ENCODE data around the gene USP33. TPM values are rescaled to one million over a fixed set of nuclear protein-coding genes. Genes with fewer than 3 reads are reported as not detected.

The USP33 gene
- total RNA-seq (2011; cell fraction: chromatin; rRNA removed; ENCODE audit: low replicate concordance) = 77.4 and 279 TPM in 2 replicates
- total RNA-seq (2011; cell fraction: nucleolus; rRNA removed) = 27.5 and 41.8 TPM in 2 replicates
- total RNA-seq (2011; cell fraction: nucleoplasm; rRNA removed) = 90.8 and 112 TPM in 2 replicates
- total RNA-seq (2014; rRNA removed) (41.6 and 44.7 TPM in 2 replicates), total RNA-seq (2014; rRNA removed; fragmentation: Illumina TruSeq; extraction: Trizol) (80.7 and 88.8 TPM in 2 replicates), total RNA-seq (2015; rRNA removed; fragmentation: Illumina TruSeq; extraction: Trizol) (68.8 and 71.1 TPM in 2 replicates), total RNA-seq (2021) (42.2 and 43.3 TPM in 2 replicates), polyA plus RNA-seq (2011; rRNA removed) (63.8 and 83.5 TPM in 2 replicates), polyA plus RNA-seq (2014; fragmentation: Illumina TruSeq; extraction: Trizol) (45.6 and 46.7 TPM in 2 replicates), polyA plus RNA-seq (2014; fragmentation: Nextera tagmentation; extraction: Ambion mirVana) (10 to 100 TPM; 22.4 to 24.1 TPM), polyA plus RNA-seq (2014; rRNA removed) (41.2 and 44.8 TPM in 2 replicates), polyA minus RNA-seq (2011; rRNA and poly(A)+ RNA removed) (78.7 and 92.4 TPM in 2 replicates), Bru-seq, nascent RNA (percentile 84 among the genes with signal in this experiment), BruChase-seq, experiment 1, labeled RNA remaining after a 2-hour chase (percentile 91 among the genes with signal in this experiment), BruChase-seq, experiment 2, labeled RNA remaining after a 6-hour chase (percentile 92 among the genes with signal in this experiment)
- 14.3 and 25.7 TPM in 2 replicates for polyA plus RNA-seq (2011; cell fraction: cytosol; rRNA removed)
- 49.7 and 68.5 TPM in 2 replicates for polyA plus RNA-seq (2011; cell fraction: nucleus; rRNA removed)
- 29.8 and 37.6 TPM in 2 replicates for polyA plus RNA-seq (2012)
- polyA minus RNA-seq (2011; cell fraction: cytosol; rRNA and poly(A)+ RNA removed) = 24.8 and 31.0 TPM in 2 replicates
- polyA minus RNA-seq (2011; cell fraction: nucleus; rRNA and poly(A)+ RNA removed) = 48.2 and 92.5 TPM in 2 replicates
- long read RNA-seq, experiment 1, full-length matches to known transcripts = 68 of 229 reads
- long read RNA-seq, experiment 1, partial matches to known transcripts = 69 of 229 reads
- long read RNA-seq, experiment 1, other reads (novel, unspliced or antisense) = 92 of 229 reads
- long read RNA-seq, experiment 2, full-length matches to known transcripts = 2 of 32 reads
- long read RNA-seq, experiment 2, partial matches to known transcripts = 23 of 32 reads
- long read RNA-seq, experiment 2, other reads (novel, unspliced or antisense) = 7 of 32 reads
- long read RNA-seq, experiment 3, full-length matches to known transcripts = 3 of 24 reads
- long read RNA-seq, experiment 3, partial matches to known transcripts = 15 of 24 reads
- long read RNA-seq, experiment 3, other reads (novel, unspliced or antisense) = 6 of 24 reads

DNA sequence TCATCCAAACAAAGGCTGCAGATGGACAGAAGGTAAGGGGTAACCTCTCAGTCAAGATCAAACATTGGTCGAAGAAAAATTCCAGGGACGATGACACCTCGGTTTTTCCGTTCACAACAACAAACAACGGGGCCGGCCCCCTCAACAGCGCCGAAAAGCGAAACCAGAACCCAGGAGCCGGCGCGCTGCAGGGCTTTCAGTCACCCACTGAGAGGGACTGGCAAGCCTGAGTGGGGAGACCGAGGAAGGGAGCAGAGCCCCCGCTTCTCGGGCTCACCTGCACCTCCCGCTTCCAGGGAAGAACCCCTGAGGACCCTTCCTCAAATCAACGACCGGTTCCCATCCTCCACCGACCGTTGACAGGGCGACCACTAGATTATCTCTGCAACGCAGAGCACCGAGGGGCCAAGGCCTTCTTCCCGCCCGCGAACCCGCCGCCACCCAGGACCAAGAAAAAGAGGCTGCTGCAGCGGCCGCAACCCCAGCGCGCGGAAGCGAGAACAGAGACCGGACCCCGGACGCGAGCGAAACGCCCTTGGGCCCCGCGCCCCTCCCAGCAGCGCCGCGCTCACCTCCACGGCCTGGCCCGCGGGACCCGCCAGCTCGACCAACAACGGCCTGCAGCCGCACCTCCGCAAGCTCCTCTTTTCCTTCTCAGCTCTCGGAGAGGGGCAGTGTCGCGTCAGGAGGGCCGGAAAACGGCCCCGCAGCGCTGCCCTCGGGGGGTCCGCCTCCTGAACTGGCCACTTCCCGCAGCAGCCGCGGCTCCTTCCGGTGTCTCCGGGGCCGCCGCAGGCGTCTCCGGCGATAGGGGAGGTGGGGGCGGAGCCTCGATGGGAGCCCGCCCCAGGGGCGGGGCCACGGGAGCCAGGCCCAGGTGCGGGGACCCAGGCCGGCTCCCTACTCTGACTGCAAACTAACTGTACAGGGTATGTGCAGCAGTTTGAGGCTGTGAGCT lies at the start of gene USP33:
Gene USP33, minus strand, starts transcription at position 782 of the 958 bp plus-strand sequence. CDS start 18,155 bp downstream, outside the sequence.
- peak within 1 kb of the TSS; percentile 90 for H3K4me2 ChIP-seq (ENCODE audit: insufficient read depth, low read length)
- ChIA-PET CTCF (ENCODE audit: low intra/inter-chr PET ratio) (interaction anchor here (0.6 kb wide), 1 partner anchor 216 kb away, joined by 3 read pairs; no protein-coding TSS in a partner anchor), POLR2A (interaction anchor here (0.6 to 0.7 kb wide), 3 partner anchors 69 to 166 kb away, joined by 3 read pairs; no protein-coding TSS in a partner anchor)
- WGBS (ENCODE audit: insufficient coverage, low coverage, missing lambda C conversion rate) = 1% methylated on average over 50 of the region's 79 CpGs
- H3K4me1 ChIP-seq (replicated peaks in 1 of 2; ENCODE audit: control insufficient read depth in 2 of 2, insufficient read depth in 2 of 2, low read length in 2 of 2) = peaks cover 20 to 32% of the 10 kb centered on the region in 2 experiments
- no TSS peak for BruUV-seq (replicated peaks)
- peaks cover 6% of the 10 kb centered on the region; the same call in 1 of the 2 replicates for H4K20me1 ChIP-seq (replicated peaks; ENCODE audit: control insufficient read depth, insufficient read depth, low read length)
- intact Hi-C loops (cut with micrococcal nuclease) = loop anchor here (2.0 to 5.0 kb wide), 2 partner anchors 53 to 248 kb away; no protein-coding TSS in a partner anchor
- H3K9me1 ChIP-seq (ENCODE audit: control insufficient read depth, insufficient read depth, low read length) = no peaks in the 10 kb centered on the region
- peak within 1 kb of the TSS; percentile 82 to 98 for H3K9ac ChIP-seq (ENCODE audit: insufficient read depth in 1 of 2, low read depth in 2 of 2, low read length in 2 of 2)
- H3K9me3 ChIP-seq (replicated peaks; ENCODE audit: control insufficient read depth, insufficient read depth, low read depth, low read length) = no peaks in the 10 kb centered on the region
- in situ Hi-C loops (cut with MboI) = no loop called here
- peak; percentile 94 for ATAC-seq
- peak; percentile 94 to 96 (median 94) for DNase-seq (ENCODE audit: extremely low read depth in 1 of 4, low spot score in 3 of 4)
- H3K79me2 ChIP-seq (ENCODE audit: control insufficient read depth, insufficient read depth, low read length) = peaks cover 53% of the 10 kb centered on the region
- peak; percentile 66 for FAIRE-seq
- peaks cover 3% of the 10 kb centered on the region; the same call in 1 of the 3 replicates for H3K36me3 ChIP-seq (ENCODE audit: control insufficient read depth, insufficient read depth, low read length)
- no peaks in the 10 kb centered on the region for H3K27me3 ChIP-seq (ENCODE audit: control insufficient read depth in 2 of 2, insufficient read depth in 2 of 2, low read length in 2 of 2)
- peak within 1 kb of the TSS; percentile 90 for H2AFZ ChIP-seq (ENCODE audit: low read depth, low read length)
- peak within 1 kb of the TSS; percentile 99 for H3K4me3 ChIP-seq
- peak within 1 kb of the TSS; percentile 92 for H3K27ac ChIP-seq (ENCODE audit: extremely low read depth, low read depth, low read length)
- TF ChIP-seq RAD51 (IDR thresholded peaks at IDR 0.05; ENCODE audit: borderline replicate concordance, low read depth) (no peak), ZC3H4 (CRISPR knock-in tag; IDR thresholded peaks at IDR 0.05; ENCODE audit: borderline replicate concordance) (no peak), MCM5 (IDR thresholded peaks at IDR 0.05; ENCODE audit: low read depth) (no peak), SAFB2 (IDR thresholded peaks at IDR 0.05; ENCODE audit: borderline replicate concordance, low read depth, low read length, severe bottlenecking) (no peak), PHF8 (IDR thresholded peaks at IDR 0.05; ENCODE audit: borderline replicate concordance, low read length) (peak; percentile 93; the same call in 1 of the 2 replicates), ZEB2 (IDR thresholded peaks at IDR 0.05) (no peak), ZNF23 (CRISPR knock-in tag; IDR thresholded peaks at IDR 0.05) (no peak), ELF1 (tag; IDR thresholded peaks at IDR 0.05) (peak; percentile 76), NRF1 (conservative IDR thresholded peaks at IDR 0.05 in 1 of 2, IDR thresholded peaks at IDR 0.05 in 1 of 2) (peak; percentile 75 to 79), SMARCE1 (IDR thresholded peaks at IDR 0.05) (no peak; the same call in none of the 2 replicates), ZNF57 (CRISPR knock-in tag; IDR thresholded peaks at IDR 0.05) (no peak)
- TF ChIP-seq, protein P1, sequence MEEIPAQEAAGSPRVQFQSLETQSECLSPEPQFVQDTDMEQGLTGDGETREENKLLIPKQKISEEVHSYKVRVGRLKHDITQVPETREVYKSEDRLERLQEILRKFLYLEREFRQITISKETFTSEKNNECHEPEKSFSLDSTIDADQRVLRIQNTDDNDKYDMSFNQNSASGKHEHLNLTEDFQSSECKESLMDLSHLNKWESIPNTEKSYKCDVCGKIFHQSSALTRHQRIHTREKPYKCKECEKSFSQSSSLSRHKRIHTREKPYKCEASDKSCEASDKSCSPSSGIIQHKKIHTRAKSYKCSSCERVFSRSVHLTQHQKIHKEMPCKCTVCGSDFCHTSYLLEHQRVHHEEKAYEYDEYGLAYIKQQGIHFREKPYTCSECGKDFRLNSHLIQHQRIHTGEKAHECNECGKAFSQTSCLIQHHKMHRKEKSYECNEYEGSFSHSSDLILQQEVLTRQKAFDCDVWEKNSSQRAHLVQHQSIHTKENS (CRISPR knock-in tag; IDR thresholded peaks at IDR 0.05) = no peak
- TF ChIP-seq, protein P2, sequence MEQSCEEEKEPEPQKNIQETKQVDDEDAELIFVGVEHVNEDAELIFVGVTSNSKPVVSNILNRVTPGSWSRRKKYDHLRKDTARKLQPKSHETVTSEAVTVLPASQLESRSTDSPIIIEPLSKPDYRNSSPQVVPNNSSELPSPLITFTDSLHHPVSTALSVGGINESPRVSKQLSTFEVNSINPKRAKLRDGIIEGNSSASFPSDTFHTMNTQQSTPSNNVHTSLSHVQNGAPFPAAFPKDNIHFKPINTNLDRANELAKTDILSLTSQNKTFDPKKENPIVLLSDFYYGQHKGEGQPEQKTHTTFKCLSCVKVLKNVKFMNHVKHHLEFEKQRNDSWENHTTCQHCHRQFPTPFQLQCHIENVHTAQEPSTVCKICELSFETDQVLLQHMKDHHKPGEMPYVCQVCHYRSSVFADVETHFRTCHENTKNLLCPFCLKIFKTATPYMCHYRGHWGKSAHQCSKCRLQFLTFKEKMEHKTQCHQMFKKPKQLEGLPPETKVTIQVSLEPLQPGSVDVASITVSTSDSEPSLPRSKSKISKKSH (CRISPR knock-in tag; IDR thresholded peaks at IDR 0.05) = no peak
